Measurements from ENCODE around the gene LSM5. TPM values are rescaled to one million over a fixed set of nuclear protein-coding genes. Genes with fewer than 3 reads are reported as not detected.
A peak's percentile ranks its signal among the peaks of the same experiment; 100 is the strongest.

The LSM5 gene
- total RNA-seq, 1 donor from 2014 or later = 27.1 TPM

- no peak for TF ChIP-seq CTCF (IDR thresholded peaks at IDR 0.05)
- Histone ChIP-seq H3K4me1 (no peaks in the 10 kb centered on the region), H3K27me3 (ENCODE audit: low read depth) (no peaks in the 10 kb centered on the region), H3K4me3 (no peak overlapping the region), H3K9me3 (no peaks in the 10 kb centered on the region), H3K36me3 (no peaks in the 10 kb centered on the region), H3K27ac (no peak overlapping the region)
- ATAC-seq (peak; percentile 21 to 39), DNase-seq (no peak)
- intact Hi-C loops (cut with DNase I) = no loop called here
These were observed 35.7 kb upstream of the LSM5 start for GRCh38 chr7:32525839-32526238.

- no peak for ATAC-seq
- no peaks in the 10 kb centered on the region for H3K27me3 ChIP-seq (ENCODE audit: low read depth)
- no peaks in the 10 kb centered on the region for H3K9me3 ChIP-seq
- H3K36me3 ChIP-seq = no peaks in the 10 kb centered on the region
- intact Hi-C loops (cut with DNase I) = no loop called here
- H3K4me3 ChIP-seq = no peak overlapping the region
- no peaks in the 10 kb centered on the region for H3K4me1 ChIP-seq
- no peak for TF ChIP-seq CTCF (IDR thresholded peaks at IDR 0.05)
- no peak overlapping the region for H3K27ac ChIP-seq
- DNase-seq = no peak
These were observed 34.5 kb upstream of the LSM5 start for GRCh38 chr7:32524631-32525030.

- DNase-seq (no peak), ATAC-seq (no peak)
- Histone ChIP-seq H3K9me3 (peaks cover 3% of the 10 kb centered on the region), H3K4me3 (no peak overlapping the region), H3K36me3 (no peaks in the 10 kb centered on the region), H3K27me3 (ENCODE audit: low read depth) (no peaks in the 10 kb centered on the region), H3K27ac (no peak overlapping the region), H3K4me1 (no peaks in the 10 kb centered on the region)
- no peak for TF ChIP-seq CTCF (IDR thresholded peaks at IDR 0.05)
- intact Hi-C loops (cut with DNase I) = no loop called here
These were observed 32.8 kb upstream of the LSM5 start for GRCh38 chr7:32522746-32523530.

- DNase-seq (no peak), ATAC-seq (no peak)
- Histone ChIP-seq H3K36me3 (no peaks in the 10 kb centered on the region), H3K9me3 (peaks cover 3% of the 10 kb centered on the region), H3K27me3 (ENCODE audit: low read depth) (no peaks in the 10 kb centered on the region), H3K27ac (no peak overlapping the region), H3K4me3 (no peak overlapping the region), H3K4me1 (peaks cover 11% of the 10 kb centered on the region)
- TF ChIP-seq CTCF (IDR thresholded peaks at IDR 0.05) = no peak
- intact Hi-C loops (cut with DNase I) = no loop called here
These were observed 29.6 kb upstream of the LSM5 start for GRCh38 chr7:32519763-32520162.

- peaks cover 11% of the 10 kb centered on the region for H3K4me1 ChIP-seq
- no peaks in the 10 kb centered on the region for H3K36me3 ChIP-seq
- no peak for TF ChIP-seq CTCF (IDR thresholded peaks at IDR 0.05)
- DNase-seq = no peak
- intact Hi-C loops (cut with DNase I) = no loop called here
- H3K9me3 ChIP-seq = peaks cover 3% of the 10 kb centered on the region
- no peaks in the 10 kb centered on the region for H3K27me3 ChIP-seq (ENCODE audit: low read depth)
- H3K27ac ChIP-seq = no peak overlapping the region
- H3K4me3 ChIP-seq = no peak overlapping the region
- no peak for ATAC-seq
These were observed 28.5 kb upstream of the LSM5 start for GRCh38 chr7:32518534-32519140.

Data from lower lobe of right lung (tissue), 2 donors.